HEK293 (cell line): ENCODE measurements around the gene TWF2.

Experiments used
- AEBP2 ChIP-seq: fragments of 450-650 bp; formaldehyde crosslinking; IDR thresholded peaks from 2 replicates; pipeline ENCODE4 v1.5.1; 2016; ENCODE audit warnings: missing biosample characterization, missing genetic modification characterization, borderline replicate concordance
- BCL11A ChIP-seq: fragments of 450-650 bp; formaldehyde crosslinking; IDR thresholded peaks from 2 replicates; pipeline ENCODE4 v1.5.1; 2016; ENCODE audit warnings: low read depth, missing biosample characterization, missing genetic modification characterization
- GFI1B ChIP-seq: fragments of 450-650 bp; formaldehyde crosslinking; IDR thresholded peaks from 2 replicates; pipeline ENCODE4 v1.5.1; 2016; ENCODE audit warnings: missing biosample characterization, missing genetic modification characterization
- HIC1 ChIP-seq: fragments of 450-650 bp; formaldehyde crosslinking; IDR thresholded peaks from 2 replicates; pipeline ENCODE4 v1.5.1; 2016; ENCODE audit warnings: missing biosample characterization, missing genetic modification characterization
- KLF1 ChIP-seq: fragments of 450-650 bp; formaldehyde crosslinking; IDR thresholded peaks from 2 replicates; pipeline ENCODE4 v1.5.1; 2016; ENCODE audit warnings: missing biosample characterization, missing genetic modification characterization
- KLF16 ChIP-seq: fragments of 450-650 bp; formaldehyde crosslinking; IDR thresholded peaks from 2 replicates; pipeline ENCODE4 v1.5.1; 2017; ENCODE audit warnings: missing biosample characterization, missing genetic modification characterization
- PBX3 ChIP-seq: sonication (generic); formaldehyde crosslinking; IDR thresholded peaks from 2 replicates; pipeline ENCODE4 v1.8.1; 2022; ENCODE audit warnings: mild to moderate bottlenecking, moderate library complexity, missing genetic modification reagents
- PRDM6 ChIP-seq: fragments of 450-650 bp; formaldehyde crosslinking; IDR thresholded peaks from 2 replicates; pipeline ENCODE4 v1.5.1; 2017; ENCODE audit warnings: missing biosample characterization, missing genetic modification characterization
- SCRT1 ChIP-seq: fragments of 450-650 bp; formaldehyde crosslinking; IDR thresholded peaks from 2 replicates; pipeline ENCODE4 v1.5.1; 2016; ENCODE audit warnings: missing biosample characterization, missing genetic modification characterization, borderline replicate concordance
- SP2 ChIP-seq: fragments of 450-650 bp; formaldehyde crosslinking; IDR thresholded peaks from 2 replicates; pipeline ENCODE4 v1.5.1; 2016; ENCODE audit warnings: missing biosample characterization, missing genetic modification characterization
- SP3 ChIP-seq: fragments of 450-650 bp; formaldehyde crosslinking; IDR thresholded peaks from 2 replicates; pipeline ENCODE4 v1.5.1; 2016; ENCODE audit warnings: missing biosample characterization, missing genetic modification characterization
- TSHZ1 ChIP-seq: fragments of 450-650 bp; formaldehyde crosslinking; IDR thresholded peaks from 2 replicates; pipeline ENCODE4 v1.5.1; 2016; ENCODE audit warnings: missing biosample characterization, missing genetic modification characterization, borderline replicate concordance
- ZBTB21 ChIP-seq: fragments of 450-650 bp; formaldehyde crosslinking; IDR thresholded peaks from 2 replicates; pipeline ENCODE4 v1.5.1; 2017; ENCODE audit warnings: missing biosample characterization, missing genetic modification characterization
- ZFP3 ChIP-seq: fragments of 450-650 bp; formaldehyde crosslinking; IDR thresholded peaks from 2 replicates; pipeline ENCODE4 v1.5.1; 2016; ENCODE audit warnings: low read depth, missing biosample characterization, missing genetic modification characterization
- ZFP41 ChIP-seq: fragments of 450-650 bp; formaldehyde crosslinking; IDR thresholded peaks from 2 replicates; pipeline ENCODE4 v1.5.1; 2016; ENCODE audit warnings: missing biosample characterization, missing genetic modification characterization, borderline replicate concordance
- ZFP69B ChIP-seq: fragments of 450-650 bp; formaldehyde crosslinking; IDR thresholded peaks from 2 replicates; pipeline ENCODE4 v1.5.1; 2016; ENCODE audit warnings: missing biosample characterization, missing genetic modification characterization
- ZNF112 ChIP-seq: fragments of 450-650 bp; formaldehyde crosslinking; IDR thresholded peaks from 2 replicates; pipeline ENCODE4 v1.5.0; 2017; ENCODE audit warnings: missing biosample characterization, missing genetic modification characterization
- ZNF248 ChIP-seq: fragments of 450-650 bp; formaldehyde crosslinking; IDR thresholded peaks from 2 replicates; pipeline ENCODE4 v1.5.1; 2017; ENCODE audit warnings: missing biosample characterization, missing genetic modification characterization
- ZNF302 ChIP-seq: fragments of 450-650 bp; formaldehyde crosslinking; IDR thresholded peaks from 2 replicates; pipeline ENCODE4 v1.5.1; 2016; ENCODE audit warnings: missing biosample characterization, missing genetic modification characterization, low read depth
- ZNF350 ChIP-seq: fragments of 450-650 bp; formaldehyde crosslinking; IDR thresholded peaks from 2 replicates; pipeline ENCODE4 v1.5.0; 2017; ENCODE audit warnings: missing biosample characterization, mild to moderate bottlenecking, missing genetic modification characterization
- ZNF362 ChIP-seq: fragments of 450-650 bp; formaldehyde crosslinking; IDR thresholded peaks from 2 replicates; pipeline ENCODE4 v1.5.1; 2016; ENCODE audit warnings: missing biosample characterization, missing genetic modification characterization
- ZNF366 ChIP-seq: fragments of 450-650 bp; formaldehyde crosslinking; conservative IDR thresholded peaks from 2 replicates; pipeline ENCODE4 v1.5.1; 2016; ENCODE audit warnings: missing biosample characterization, missing genetic modification characterization
- ZNF558 ChIP-seq: fragments of 450-650 bp; formaldehyde crosslinking; IDR thresholded peaks from 2 replicates; pipeline ENCODE4 v1.5.1; 2016; ENCODE audit warnings: missing biosample characterization, missing genetic modification characterization
- ZNF621 ChIP-seq: fragments of 450-650 bp; formaldehyde crosslinking; IDR thresholded peaks from 2 replicates; pipeline ENCODE4 v1.5.1; 2017; ENCODE audit warnings: missing biosample characterization, missing genetic modification characterization
- ZNF664 ChIP-seq: fragments of 450-650 bp; formaldehyde crosslinking; IDR thresholded peaks from 2 replicates; pipeline ENCODE4 v1.5.1; 2016; ENCODE audit warnings: missing biosample characterization, missing genetic modification characterization
- ZNF843 ChIP-seq: fragments of 450-650 bp; formaldehyde crosslinking; IDR thresholded peaks from 2 replicates; pipeline ENCODE4 v1.5.1; 2016; ENCODE audit warnings: missing biosample characterization, missing genetic modification characterization

The TWF2 gene

GRCh38 chr3:52238761-52239701, at the start of gene TWF2 (continued):
- peak; percentile 59 for TF ChIP-seq HIC1 (tag by site-specific recombination)
- TF ChIP-seq TSHZ1 = no peak
- TF ChIP-seq KLF1 = no peak
- TF ChIP-seq PBX3 (CRISPR knock-in tag) = 0 out of 2 replicates have a peak, but pooled peaks have one; percentile 69
- no peak for TF ChIP-seq SCRT1 (tag by site-specific recombination)
- TF ChIP-seq ZNF366 (tag by site-specific recombination) = no peak
- TF ChIP-seq ZNF302 (tag by site-specific recombination) = no peak
- TF ChIP-seq KLF16 (tag by site-specific recombination) = peak; percentile 37
- peak; percentile 59 for TF ChIP-seq SP2 (tag by site-specific recombination)
- TF ChIP-seq ZFP41 (tag by site-specific recombination) = no peak
- TF ChIP-seq ZNF112 (tag by site-specific recombination) = no peak
- no peak for TF ChIP-seq ZNF350 (tag by site-specific recombination)
- no peak for TF ChIP-seq ZNF248
- TF ChIP-seq ZNF843 = no peak
- TF ChIP-seq ZFP69B (tag by site-specific recombination) = no peak
- no peak for TF ChIP-seq GFI1B (tag by site-specific recombination)
- no peak for TF ChIP-seq BCL11A (tag by site-specific recombination)
- TF ChIP-seq PRDM6 (tag by site-specific recombination) = no peak
- TF ChIP-seq ZBTB21 (tag by site-specific recombination) = no peak
- peak; percentile 50; the same call in 1 of the 2 replicates for TF ChIP-seq SP3
- TF ChIP-seq AEBP2 (tag by site-specific recombination) = no peak
- TF ChIP-seq ZNF621 (tag by site-specific recombination) = no peak
- TF ChIP-seq ZNF362 (tag by site-specific recombination) = no peak
- no peak for TF ChIP-seq ZNF664 (tag by site-specific recombination)
- TF ChIP-seq ZFP3 (tag by site-specific recombination) = no peak
- no peak for TF ChIP-seq ZNF558 (tag by site-specific recombination)
